HepG2 (cell line): Measurements from ENCODE around the gene IL1RAP.

Experiments used
- CTCF ChIP-seq: sonication (generic); formaldehyde crosslinking; IDR thresholded peaks from 2 replicates; pipeline ENCODE4 v1.5.0; 2020; ENCODE audit warnings: mild to moderate bottlenecking, missing genetic modification reagents, moderate library complexity
- ELF1 ChIP-seq: sonication (generic); formaldehyde crosslinking; IDR thresholded peaks from 2 replicates; pipeline ENCODE4 v1.4.0; 2020; ENCODE audit warnings: missing genetic modification reagents
- ELF4 ChIP-seq: sonication (generic); formaldehyde crosslinking; IDR thresholded peaks from 2 replicates; pipeline ENCODE4 v1.5.0; 2020; ENCODE audit warnings: missing genetic modification reagents, mild to moderate bottlenecking, moderate library complexity, borderline replicate concordance
- KDM1A ChIP-seq: IDR thresholded peaks from 2 replicates; pipeline ENCODE4 v1.6.1; 2016; ENCODE audit warnings: missing compliant biosample characterization
- NFE2L1 ChIP-seq: sonication (generic); formaldehyde crosslinking; IDR thresholded peaks from 2 replicates; pipeline ENCODE4 v1.4.0; 2020; ENCODE audit warnings: missing genetic modification reagents, mild to moderate bottlenecking, borderline replicate concordance
- NR2C2 ChIP-seq: sonication (generic); formaldehyde crosslinking; IDR thresholded peaks from 2 replicates; pipeline ENCODE4 v1.4.0; 2020; ENCODE audit warnings: missing genetic modification reagents, mild to moderate bottlenecking, moderate library complexity, borderline replicate concordance
- RAD21 ChIP-seq: fragments of 450-650 bp; formaldehyde crosslinking; IDR thresholded peaks from 2 replicates; pipeline ENCODE4 v1.5.0; 2020; ENCODE audit warnings: mild to moderate bottlenecking
- ZNF160 ChIP-seq: sonication (generic); formaldehyde crosslinking; IDR thresholded peaks from 2 replicates; pipeline ENCODE4 v1.8.0; 2022; ENCODE audit warnings: mild to moderate bottlenecking, inconsistent platforms, missing genetic modification reagents
- ZNF20 ChIP-seq: sonication (generic); formaldehyde crosslinking; IDR thresholded peaks from 2 replicates; pipeline ENCODE4 v1.4.0; 2020; ENCODE audit warnings: mild to moderate bottlenecking, moderate library complexity, missing genetic modification reagents
- ZNF274 ChIP-seq: sonication (generic); formaldehyde crosslinking; IDR thresholded peaks from 2 replicates; pipeline ENCODE4 v1.5.1; 2020; ENCODE audit warnings: mild to moderate bottlenecking, missing genetic modification reagents
- ZNF512B ChIP-seq: sonication (generic); formaldehyde crosslinking; IDR thresholded peaks from 2 replicates; pipeline ENCODE4 v1.5.1; 2020; ENCODE audit warnings: missing genetic modification reagents, mild to moderate bottlenecking, borderline replicate concordance
- ZNF839 ChIP-seq: sonication (generic); formaldehyde crosslinking; IDR thresholded peaks from 2 replicates; pipeline ENCODE4 v1.4.0; 2020; ENCODE audit warnings: missing genetic modification reagents, mild to moderate bottlenecking, borderline replicate concordance
- TF ChIP-seq, protein P1 (sequence below): sonication (generic); formaldehyde crosslinking; IDR thresholded peaks from 2 replicates; pipeline ENCODE4 v1.8.0; 2022; ENCODE audit warnings: missing genetic modification reagents, mild to moderate bottlenecking, inconsistent platforms, borderline replicate concordance
- TF ChIP-seq, protein P2 (sequence below): sonication (generic); formaldehyde crosslinking; IDR thresholded peaks from 2 replicates; pipeline ENCODE4 v1.4.0; 2020; ENCODE audit warnings: missing genetic modification reagents

- TF ChIP-seq ELF4 (CRISPR knock-in tag) (no peak), RAD21 (CRISPR knock-in tag) (no peak), NFE2L1 (CRISPR knock-in tag) (no peak), NR2C2 (CRISPR knock-in tag) (no peak), ZNF20 (CRISPR knock-in tag) (no peak), CTCF (CRISPR knock-in tag) (no peak), ELF1 (no peak), ZNF160 (CRISPR knock-in tag) (no peak), KDM1A (CRISPR knock-in tag) (no peak), ZNF274 (CRISPR knock-in tag) (no peak), ZNF512B (CRISPR knock-in tag) (no peak), ZNF839 (CRISPR knock-in tag) (no peak)
- TF ChIP-seq, protein P1, sequence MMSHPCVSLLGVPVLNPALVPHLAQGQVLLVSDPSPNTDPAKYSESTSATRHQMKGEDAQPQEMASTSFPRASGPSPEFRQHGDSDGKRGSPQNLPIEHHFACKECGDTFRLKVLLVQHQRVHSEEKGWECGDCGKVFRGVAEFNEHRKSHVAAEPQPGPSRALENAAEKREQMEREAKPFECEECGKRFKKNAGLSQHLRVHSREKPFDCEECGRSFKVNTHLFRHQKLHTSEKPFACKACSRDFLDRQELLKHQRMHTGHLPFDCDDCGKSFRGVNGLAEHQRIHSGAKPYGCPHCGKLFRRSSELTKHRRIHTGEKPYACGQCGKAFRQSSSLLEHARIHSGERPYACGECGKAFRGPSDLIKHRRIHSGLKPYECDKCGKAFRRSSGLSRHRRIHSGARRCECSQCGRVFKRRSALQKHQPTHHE (CRISPR knock-in tag): no peak
- TF ChIP-seq, protein P2, sequence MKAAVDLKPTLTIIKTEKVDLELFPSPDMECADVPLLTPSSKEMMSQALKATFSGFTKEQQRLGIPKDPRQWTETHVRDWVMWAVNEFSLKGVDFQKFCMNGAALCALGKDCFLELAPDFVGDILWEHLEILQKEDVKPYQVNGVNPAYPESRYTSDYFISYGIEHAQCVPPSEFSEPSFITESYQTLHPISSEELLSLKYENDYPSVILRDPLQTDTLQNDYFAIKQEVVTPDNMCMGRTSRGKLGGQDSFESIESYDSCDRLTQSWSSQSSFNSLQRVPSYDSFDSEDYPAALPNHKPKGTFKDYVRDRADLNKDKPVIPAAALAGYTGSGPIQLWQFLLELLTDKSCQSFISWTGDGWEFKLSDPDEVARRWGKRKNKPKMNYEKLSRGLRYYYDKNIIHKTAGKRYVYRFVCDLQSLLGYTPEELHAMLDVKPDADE (CRISPR knock-in tag): no peak
Measured at GRCh38 chr3:190568036-190568435, 54.2 kb downstream of the IL1RAP start.
